GM12874 (cell line): ENCODE data around the gene ATRN.
A peak's percentile ranks its signal among the peaks of the same experiment; 100 is the strongest.

Experiments
- CTCF ChIP-seq: IDR thresholded peaks from 2 replicates; pipeline ENCODE4 v1.5.1; 2011; ENCODE audit warnings: low read depth, mild to moderate bottlenecking, control low read depth, low read length, moderate library complexity; ENCODE audit not compliant: insufficient read depth

ATRN gene

GRCh38 chr20:3694864-3695263, 224.0 kb downstream of the ATRN start:
- TF ChIP-seq CTCF = no peak

GRCh38 chr20:3696200-3696599, 225.4 kb downstream of the ATRN start:
- TF ChIP-seq CTCF = peak; percentile 46; the same call in 1 of the 2 replicates

GRCh38 chr20:3696745-3697587, 226.1 kb downstream of the ATRN start:
- TF ChIP-seq CTCF = no peak

GRCh38 chr20:3697588-3698305, 226.9 kb downstream of the ATRN start:
- no peak for TF ChIP-seq CTCF

GRCh38 chr20:3698591-3699001, 227.8 kb downstream of the ATRN start:
- TF ChIP-seq CTCF = no peak

GRCh38 chr20:3699037-3699436, 228.2 kb downstream of the ATRN start:
- no peak for TF ChIP-seq CTCF
